Uterus (tissue), 4 donors: ENCODE results near the gene TJP3. TPM values are rescaled to one million over a fixed set of nuclear protein-coding genes. Genes with fewer than 3 reads are reported as not detected.

Experiments
- DNase-seq, 2 donors: peaks; one replicate each; pipeline ENCODE4 v3.0.0-alpha.2; 2019 to 2020
- H3K27ac ChIP-seq, 2 donors: fragments of 200-600 bp; sonication (generic); 1 replicate in 1 of 2; 2 replicates in 1 of 2; pipeline ENCODE4 v1.5.1; 2016 to 2018
- H3K27me3 ChIP-seq, 2 donors: fragments of 200-600 bp; sonication (generic); one replicate each; pipeline ENCODE4 v1.5.1; 2018 to 2019; ENCODE audit warnings: control low read depth in 1 of 2
- H3K36me3 ChIP-seq, 2 donors: fragments of 200-600 bp; sonication (generic); one replicate each; pipeline ENCODE4 v1.5.1; 2019; ENCODE audit warnings: control low read depth in 1 of 2
- H3K4me1 ChIP-seq, 2 donors: fragments of 200-600 bp; sonication (generic); one replicate each; pipeline ENCODE4 v1.5.1; 2018 to 2019; ENCODE audit warnings: control low read depth in 1 of 2
- H3K4me3 ChIP-seq, 2 donors: fragments of 200-600 bp; sonication (generic); 1 replicate in 1 of 2; 2 replicates in 1 of 2; pipeline ENCODE4 v1.5.1; 2018 to 2019; ENCODE audit warnings: mild to moderate bottlenecking in 1 of 2
- H3K9me3 ChIP-seq, 2 donors: fragments of 200-600 bp; sonication (generic); one replicate each; pipeline ENCODE4 v1.5.1; 2019; ENCODE audit warnings: control low read depth in 1 of 2
- CTCF ChIP-seq, 4 experiments: fragments of 200-600 bp in 2 of 4; fragments of 450-650 bp in 2 of 4; sonication (generic) in 2 of 4; IDR thresholded peaks; one replicate each; pipeline ENCODE4 v1.5.1; 2016 to 2019; ENCODE audit warnings: antibody characterized with exemption in 4 of 4, mild to moderate bottlenecking in 2 of 4, moderate library complexity in 1 of 4
- POLR2A ChIP-seq, 2 donors: fragments of 450-650 bp; IDR thresholded peaks; one replicate each; pipeline ENCODE4 v1.6.1; 2016; ENCODE audit warnings: antibody characterized with exemption in 2 of 2, mild to moderate bottlenecking in 1 of 2, moderate library complexity in 1 of 2
- intact Hi-C: fragments of 100-400 bp; cut with DNase I; formaldehyde crosslinking; loops from one replicate; pipeline ENCODE4 v1.15.1; 2023; ENCODE audit warnings: low total_unique reads
- small RNA-seq: library from RNA; depleted of rRNA; stranded (forward); fragments of <200 nt; gene quantifications from one replicate; pipeline ENCODE3, GENCODE V24; 2016
- total RNA-seq, 4 donors: library from RNA; depleted of rRNA in 3 of 4; stranded (reverse); fragments of >200 nt in 3 of 4; gene quantifications; one replicate each; pipeline versions ENCODE4 v1.1.0 to v1.2.4, GENCODE V29; 2014 to 2023
- donor health status: DM: yes; HTN: yes; CAD: no.

Gene TJP3
- total RNA-seq, 4 donors from 2014 or later = 0.37 to 7.4 (median 3.9) TPM

- Histone ChIP-seq H3K9me3 (no peaks in the 10 kb centered on the region), H3K4me1 (no peaks in the 10 kb centered on the region), H3K4me3 (no peak overlapping the region), H3K36me3 (no peaks in the 10 kb centered on the region), H3K27ac (no peak overlapping the region), H3K27me3 (no peaks in the 10 kb centered on the region)
- TF ChIP-seq CTCF (IDR thresholded peaks at IDR 0.05) = no peak
- TF ChIP-seq POLR2A (IDR thresholded peaks at IDR 0.05) = no peak
- DNase-seq = no peak
- intact Hi-C loops = no loop called here
Observed at GRCh38 chr19:3792114-3792513, 83.9 kb downstream of the TJP3 start.

- intact Hi-C loops = no loop called here
- no peaks in the 10 kb centered on the region for H3K9me3 ChIP-seq
- DNase-seq = no peak
- no peaks in the 10 kb centered on the region for H3K4me1 ChIP-seq
- H3K27me3 ChIP-seq = peaks cover 0 to under 1% of the 10 kb centered on the region in 2 donors
- no peaks in the 10 kb centered on the region for H3K36me3 ChIP-seq
- no peak overlapping the region for H3K27ac ChIP-seq
- H3K4me3 ChIP-seq = no peak overlapping the region
- TF ChIP-seq CTCF (IDR thresholded peaks at IDR 0.05) = no peak
- TF ChIP-seq POLR2A (IDR thresholded peaks at IDR 0.05) = no peak
Observed at GRCh38 chr19:3793799-3794198, 85.6 kb downstream of the TJP3 start.

GRCh38 chr19:3796358-3796757 lies 88.2 kb downstream of the TJP3 start:
- intact Hi-C loops = no loop called here
- DNase-seq = no peak
- H3K36me3 ChIP-seq = no peaks in the 10 kb centered on the region
- peaks cover 0 to 2% of the 10 kb centered on the region in 2 donors for H3K4me1 ChIP-seq
- no peaks in the 10 kb centered on the region for H3K9me3 ChIP-seq
- TF ChIP-seq POLR2A (IDR thresholded peaks at IDR 0.05) = no peak
- no peak for TF ChIP-seq CTCF (IDR thresholded peaks at IDR 0.05)
- no peak overlapping the region for H3K4me3 ChIP-seq
- H3K27me3 ChIP-seq = peaks cover 0 to 9% of the 10 kb centered on the region in 2 donors
- H3K27ac ChIP-seq = no peak overlapping the region

- TF ChIP-seq CTCF (IDR thresholded peaks at IDR 0.05) (no peak), POLR2A (IDR thresholded peaks at IDR 0.05) (no peak)
- intact Hi-C loops = no loop called here
- Histone ChIP-seq H3K9me3 (no peaks in the 10 kb centered on the region), H3K27me3 (peaks cover 0 to 15% of the 10 kb centered on the region in 2 donors), H3K4me3 (no peak overlapping the region), H3K36me3 (no peaks in the 10 kb centered on the region), H3K4me1 (peaks cover 0 to 7% of the 10 kb centered on the region in 2 donors), H3K27ac (no peak overlapping the region)
- DNase-seq = no peak
Observed at GRCh38 chr19:3798137-3798536, 90.0 kb downstream of the TJP3 start.

Small RNA genes lying within 50 kb of the gene (small RNA-seq; reads per million reads assigned to genes)
- not detected for gene AC005777.1

Other genes with a start within 250 kb of the TJP3 start
- under 1 TPM in 1 of 4 donors, not detected in 3; 0.97 TPM for gene SMIM24, start 227.9 kb upstream of the TJP3 start, total RNA-seq
- gene SMIM44, start 224.9 kb upstream of the TJP3 start, total RNA-seq = not detected
- gene DOHH, start 207.7 kb upstream of the TJP3 start, total RNA-seq = 10 to 100 TPM in 1 of 4 donors, 1 to 10 TPM in 3; 1.2 to 10.4 (median 4.7) TPM
- 10 to 100 TPM in 3 of 4 donors, 1 to 10 TPM in 1; 3.8 to 70.8 (median 33.0) TPM for gene FZR1, start 202.1 kb upstream of the TJP3 start, total RNA-seq
- gene TEKTIP1, start 169.2 kb upstream of the TJP3 start, total RNA-seq = 1 to 10 TPM in 1 of 4 donors, not detected in 3; 5.5 TPM
- 10 to 100 TPM in 3 of 4 donors, under 1 TPM in 1; 0.59 to 44.9 (median 38.9) TPM for gene MFSD12, start 150.8 kb upstream of the TJP3 start, total RNA-seq
- gene HMG20B, start 135.4 kb upstream of the TJP3 start, total RNA-seq = 100 to 1,000 TPM in 1 of 4 donors, 10 to 100 TPM in 3; 52.9 to 232 (median 63.6) TPM
- gene GIPC3, start 122.9 kb upstream of the TJP3 start, total RNA-seq = 1 to 10 TPM in 1 of 4 donors, under 1 TPM in 1, not detected in 2; 0.07 to 4.0 TPM
- 1 to 10 TPM in 2 of 4 donors, not detected in 2; 2.6 to 7.3 TPM for gene TBXA2R, start 101.5 kb upstream of the TJP3 start, total RNA-seq
- 10 to 100 TPM in 3 of 4 donors, 1 to 10 TPM in 1; 6.8 to 28.4 (median 20.7) TPM for gene CACTIN, start 81.6 kb upstream of the TJP3 start, total RNA-seq
- gene PIP5K1C, start 7.9 kb upstream of the TJP3 start, total RNA-seq = 10 to 100 TPM in 3 of 4 donors, 1 to 10 TPM in 1; 6.2 to 77.5 (median 33.2) TPM
- 10 to 100 TPM; 14.1 to 52.6 (median 27.4) TPM for gene APBA3, start 53.3 kb downstream of the TJP3 start, total RNA-seq
- 100 to 1,000 TPM in 1 of 4 donors, 10 to 100 TPM in 3; 14.4 to 196 (median 40.0) TPM for gene MRPL54, start 54.3 kb downstream of the TJP3 start, total RNA-seq
- gene RAX2, start 63.8 kb downstream of the TJP3 start, total RNA-seq = 1 to 10 TPM in 1 of 4 donors, under 1 TPM in 1, not detected in 2; 0.14 to 4.3 TPM
- gene MATK, start 78.0 kb downstream of the TJP3 start, total RNA-seq = 10 to 100 TPM in 1 of 4 donors, 1 to 10 TPM in 2, not detected in 1; 1.0 to 11.2 (median 1.5) TPM
- gene ZFR2, start 160.7 kb downstream of the TJP3 start, total RNA-seq = not detected
- under 1 TPM in 1 of 4 donors, not detected in 3; 0.97 TPM for gene ATCAY, start 172.3 kb downstream of the TJP3 start, total RNA-seq
- under 1 TPM in 1 of 4 donors, not detected in 3; 0.67 TPM for gene NMRK2, start 224.7 kb downstream of the TJP3 start, total RNA-seq